HG03159 (cell line): ENCODE results near the gene PGS1.

Experiments
- ATAC-seq: cut with Tn5 transposase; IDR thresholded peaks from one replicate; pipeline ENCODE4 v1.9.1; 2021; ENCODE audit warnings: mild to moderate bottlenecking, moderate library complexity; ENCODE audit not compliant: unreplicated experiment

The PGS1 gene

GRCh38 chr17:78422872-78423588, 44.6 kb downstream of the PGS1 start:
- no peak for ATAC-seq

- no peak for ATAC-seq
Measured at GRCh38 chr17:78423961-78424675, 45.7 kb downstream of the PGS1 start.

GRCh38 chr17:78425429-78425828, 47.0 kb downstream of the PGS1 start:
- ATAC-seq = no peak

DNA sequence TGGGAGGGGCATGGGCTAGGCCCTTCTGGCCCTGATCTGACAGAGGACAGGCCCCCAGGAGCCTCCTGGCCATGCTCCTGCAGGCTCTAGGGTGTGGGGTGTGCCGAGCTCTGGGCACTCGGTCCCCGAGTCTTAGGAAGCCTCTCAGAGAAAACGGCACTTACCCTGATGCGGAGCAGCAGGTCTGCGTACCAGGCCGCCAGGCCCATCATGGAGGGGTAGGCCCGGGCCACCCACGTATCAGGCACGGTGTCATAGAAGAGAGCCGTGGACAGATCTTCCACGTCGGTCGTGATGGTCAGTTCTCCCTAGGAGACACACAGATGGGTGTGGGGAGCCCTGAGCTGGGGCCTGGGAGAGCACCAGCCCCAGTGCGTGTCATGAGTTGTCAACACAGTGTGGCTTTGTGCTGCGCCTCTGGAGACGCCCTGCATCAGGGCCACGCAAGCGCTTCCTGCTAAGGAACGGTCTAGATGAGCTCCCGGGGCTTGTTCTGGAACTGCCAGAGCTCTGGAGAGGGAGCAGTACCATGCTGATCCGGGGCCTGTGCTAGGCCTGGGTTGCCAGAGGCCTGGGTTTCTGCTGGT, 47.9 kb downstream of the PGS1 start:
- ATAC-seq = no peak

- no peak for ATAC-seq
Measured at GRCh38 chr17:78427140-78427539, 48.7 kb downstream of the PGS1 start.

- ATAC-seq = no peak
Measured at GRCh38 chr17:78428025-78428575, 49.7 kb downstream of the PGS1 start.

DNA sequence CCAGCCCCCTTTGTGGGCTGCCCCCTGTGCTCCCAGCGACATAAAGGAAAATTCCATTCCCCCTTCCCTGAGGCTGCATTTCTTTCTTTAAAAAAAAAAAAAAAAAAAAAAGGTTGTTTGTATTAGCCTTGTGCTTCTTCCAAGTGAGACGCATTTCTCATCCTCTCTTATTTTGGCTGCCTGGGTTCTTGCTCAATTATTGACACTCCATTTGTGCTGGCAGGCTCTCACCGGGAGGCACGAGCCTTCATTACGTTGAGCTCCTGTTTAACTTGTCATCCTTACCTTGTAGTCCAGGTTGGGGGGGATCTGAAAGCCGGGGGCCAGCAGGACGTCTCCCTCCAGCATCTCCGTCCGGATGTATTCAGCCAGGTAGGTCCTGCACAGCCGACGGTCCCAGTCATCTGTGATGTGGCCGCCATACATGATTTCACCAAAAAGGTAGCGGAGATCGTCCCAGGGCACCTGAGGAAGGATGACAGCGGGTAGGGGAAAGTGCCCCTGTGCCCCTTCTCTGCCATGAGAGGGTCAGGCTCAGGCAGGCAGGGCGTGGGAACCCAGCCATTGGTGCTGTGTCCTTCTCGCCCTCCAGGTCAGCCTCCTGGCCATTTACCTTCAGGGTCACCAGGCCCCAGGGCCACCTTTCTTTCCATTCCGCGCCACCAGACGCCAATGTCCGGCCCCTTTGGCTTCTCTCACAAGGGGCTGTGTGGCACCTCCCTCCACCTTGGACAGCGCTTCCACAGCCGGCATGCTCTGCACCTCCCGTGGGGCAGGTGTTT, 50.6 kb downstream of the PGS1 start:
- no peak for ATAC-seq

DNA sequence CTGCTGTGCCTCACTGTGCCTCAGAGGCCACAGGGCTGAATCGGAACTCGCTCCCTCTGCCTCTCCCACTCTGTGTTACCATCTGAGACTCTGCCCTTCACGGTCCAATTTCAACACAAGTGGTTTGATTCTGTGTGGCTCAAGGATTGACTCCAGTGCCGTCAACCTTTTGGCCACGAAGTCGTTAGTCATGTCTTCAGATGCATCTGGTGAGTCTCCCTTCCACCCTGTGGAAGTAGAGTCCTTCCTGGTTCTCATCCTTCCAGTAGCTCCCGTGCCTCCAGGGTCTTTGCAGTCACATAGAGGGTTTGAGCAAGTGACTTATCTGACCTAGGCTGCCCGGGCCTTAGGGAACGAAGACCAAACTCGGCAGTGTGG, 51.2 kb downstream of the PGS1 start:
- ATAC-seq = no peak

DNA sequence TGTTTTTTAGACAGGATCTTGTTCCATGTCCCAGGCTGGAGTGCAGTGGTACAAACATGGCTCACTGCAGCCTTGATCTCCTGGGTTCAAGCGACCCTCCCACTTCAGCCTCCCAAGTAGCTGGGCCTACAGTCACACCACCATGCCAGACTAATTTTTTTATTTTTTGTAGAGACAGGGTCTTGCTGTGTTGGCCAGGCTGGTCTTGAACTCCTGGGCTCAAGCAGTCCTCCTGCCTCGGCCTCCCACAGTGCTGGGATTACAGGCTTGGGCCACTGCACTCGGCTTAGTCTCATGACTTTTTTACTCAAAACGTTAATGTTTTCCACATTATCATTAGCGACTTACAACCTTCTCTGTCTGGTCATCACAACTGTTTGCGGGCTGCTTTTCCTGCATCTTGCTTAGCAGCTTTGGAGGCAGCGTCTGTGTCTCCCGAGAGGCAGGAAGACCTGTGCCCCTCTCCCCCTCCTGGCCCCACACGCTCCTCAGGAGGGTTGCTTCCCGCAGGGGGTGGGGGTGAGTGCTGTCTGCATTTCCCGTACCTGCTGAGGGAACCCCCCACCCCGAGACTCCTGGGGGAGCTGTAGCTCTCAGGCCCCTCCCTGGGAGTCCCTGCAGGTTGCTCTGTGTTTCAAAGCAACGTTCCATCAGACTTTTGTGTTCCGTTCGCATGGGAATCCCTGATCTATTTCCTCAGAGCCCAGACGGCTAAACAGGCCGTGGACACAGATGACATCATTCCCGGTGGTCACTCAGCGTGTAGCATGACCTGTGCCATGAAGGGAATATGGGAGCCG, 52.6 kb downstream of the PGS1 start:
- no peak for ATAC-seq

- ATAC-seq = no peak
Measured at GRCh38 chr17:78431692-78431958, 53.2 kb downstream of the PGS1 start.

DNA sequence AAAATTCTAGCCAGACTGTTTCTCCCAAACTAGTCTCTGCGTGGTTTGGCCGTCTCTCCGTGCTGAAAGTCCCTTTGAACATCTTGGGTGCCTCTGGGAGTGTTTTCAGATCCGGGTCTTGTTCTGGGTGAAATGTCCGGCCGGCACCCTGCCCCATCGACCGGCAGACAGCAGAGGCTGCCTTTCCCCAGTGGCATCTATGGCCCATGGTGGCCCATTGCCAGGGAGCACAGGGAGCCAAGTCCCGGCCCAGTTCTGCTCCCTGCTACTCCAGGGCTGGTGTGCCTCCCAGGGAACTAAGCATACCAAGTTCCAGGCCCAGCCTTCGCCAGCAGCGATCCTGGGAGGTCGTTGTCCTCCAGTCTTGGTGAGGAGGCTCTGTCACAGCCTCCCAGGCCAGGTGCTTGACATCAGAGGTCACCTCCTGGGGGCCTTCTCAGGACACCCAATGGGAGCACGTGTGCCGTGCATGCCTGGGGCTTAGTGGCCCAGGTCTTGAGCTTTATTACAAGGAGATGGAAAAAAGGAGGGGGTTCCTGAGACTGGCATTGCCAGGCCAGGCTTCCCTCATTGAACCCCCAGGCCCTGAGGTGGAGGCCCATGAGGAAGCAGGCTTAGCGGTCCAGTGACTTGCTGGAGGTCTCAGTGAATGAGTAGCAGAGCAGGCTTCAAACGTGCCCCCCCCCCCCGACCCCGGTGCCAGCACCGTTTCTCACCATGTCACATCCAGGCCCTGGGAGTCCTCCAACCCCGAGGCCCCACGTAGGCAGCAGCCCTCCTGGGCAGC, 54.0 kb downstream of the PGS1 start:
- no peak for ATAC-seq

DNA sequence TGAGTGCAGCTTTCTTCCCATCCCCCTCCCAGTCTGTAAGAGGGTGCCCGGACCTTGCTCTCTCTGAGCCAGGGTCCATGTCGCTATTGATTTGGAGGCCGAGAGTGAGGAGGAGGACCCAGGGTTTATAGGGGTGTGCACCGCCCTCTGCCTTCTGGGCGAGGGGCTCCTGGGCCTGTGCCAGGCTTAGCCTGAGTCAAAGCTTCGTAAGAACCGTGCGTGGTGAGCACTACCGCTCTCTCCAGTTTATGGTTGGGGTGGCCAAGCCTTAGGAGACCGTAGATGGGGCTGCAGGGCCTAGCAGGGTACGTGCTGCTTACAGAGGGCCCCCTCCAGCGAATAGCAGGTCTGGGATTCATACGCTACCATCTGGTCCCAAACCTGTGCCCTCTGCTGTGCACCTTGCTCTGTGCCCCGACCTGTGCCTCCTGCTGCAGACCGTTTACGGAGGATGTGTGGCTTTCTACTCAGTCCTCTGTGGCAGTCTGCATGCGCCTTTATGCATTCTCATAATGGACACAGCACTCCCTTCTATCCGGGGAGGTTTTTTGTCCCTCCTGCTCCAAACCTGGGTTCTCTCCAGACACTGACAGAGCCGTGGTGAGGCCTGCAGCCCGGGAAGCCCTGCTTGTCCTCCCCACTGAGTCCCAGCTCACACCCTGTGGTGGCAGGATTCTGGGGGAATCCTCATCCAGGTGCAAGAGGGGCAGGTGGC, 54.7 kb downstream of the PGS1 start:
- ATAC-seq = no peak

GRCh38 chr17:78433780-78434335, 55.4 kb downstream of the PGS1 start:
- no peak for ATAC-seq

GRCh38 chr17:78434455-78435329, 56.2 kb downstream of the PGS1 start:
- no peak for ATAC-seq

DNA sequence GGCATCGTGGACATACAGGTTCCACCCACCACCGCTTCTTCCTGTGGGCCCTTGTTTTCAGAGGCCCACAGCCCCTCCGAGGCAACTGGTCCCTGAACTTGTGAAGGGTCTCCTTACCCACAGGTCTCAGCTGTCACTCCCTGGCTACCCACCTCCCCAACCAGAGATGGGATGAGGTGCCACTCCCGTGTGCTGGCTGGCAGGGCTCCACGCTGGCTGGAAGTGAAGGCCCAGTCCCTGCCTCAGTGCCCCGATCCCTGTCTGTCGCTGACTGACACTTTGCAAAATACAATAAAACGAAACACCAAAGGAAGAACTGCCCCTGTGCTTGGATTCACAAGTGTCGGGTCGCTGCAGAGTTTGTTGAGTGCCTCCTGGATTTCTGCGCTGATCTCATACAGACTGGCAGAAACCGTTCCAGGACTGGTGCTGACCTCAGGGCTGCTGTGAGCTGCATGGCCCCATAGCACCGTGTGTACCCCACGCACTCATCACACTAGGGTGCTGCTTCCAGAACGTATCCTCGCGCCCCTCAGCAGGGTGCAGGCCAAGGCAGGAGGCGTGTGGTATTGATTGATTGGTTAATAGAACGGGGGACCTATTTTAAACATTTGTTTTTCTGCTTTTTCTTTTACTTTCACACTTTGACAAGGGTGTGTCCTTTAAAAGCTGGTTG, 57.0 kb downstream of the PGS1 start:
- no peak for ATAC-seq

DNA sequence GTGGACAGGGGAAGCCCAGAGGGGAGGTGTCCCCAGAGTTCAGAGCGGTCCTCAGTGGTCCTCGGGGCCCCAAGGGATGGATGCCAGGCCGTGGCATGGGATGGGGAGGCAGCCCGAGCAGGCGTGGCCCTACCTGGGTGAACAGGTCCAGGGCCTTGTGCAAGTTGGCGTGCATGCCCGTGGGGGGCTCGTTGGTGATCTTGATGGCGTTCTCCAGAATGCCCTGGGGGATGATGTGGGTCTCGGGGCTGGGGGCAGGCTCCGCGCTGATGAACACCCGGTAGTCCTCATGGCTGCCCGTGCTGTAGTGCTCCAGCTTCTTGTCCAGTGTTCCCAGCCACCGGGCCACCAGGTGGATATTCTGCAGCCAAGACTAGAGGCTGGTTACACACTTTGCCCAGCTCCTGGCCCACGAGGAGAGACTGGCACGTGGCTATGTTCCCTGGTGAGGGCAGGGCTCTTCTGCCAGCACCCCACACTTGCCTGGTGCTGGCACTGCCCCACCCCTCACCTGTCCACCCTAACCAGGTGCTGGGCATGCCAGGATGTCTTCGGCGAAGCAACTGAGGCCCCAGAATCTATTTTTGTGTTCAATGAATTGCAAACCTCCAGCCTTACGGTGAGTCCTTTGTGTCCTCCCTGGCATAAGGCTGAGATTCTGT, 59.2 kb downstream of the PGS1 start:
- no peak for ATAC-seq

DNA sequence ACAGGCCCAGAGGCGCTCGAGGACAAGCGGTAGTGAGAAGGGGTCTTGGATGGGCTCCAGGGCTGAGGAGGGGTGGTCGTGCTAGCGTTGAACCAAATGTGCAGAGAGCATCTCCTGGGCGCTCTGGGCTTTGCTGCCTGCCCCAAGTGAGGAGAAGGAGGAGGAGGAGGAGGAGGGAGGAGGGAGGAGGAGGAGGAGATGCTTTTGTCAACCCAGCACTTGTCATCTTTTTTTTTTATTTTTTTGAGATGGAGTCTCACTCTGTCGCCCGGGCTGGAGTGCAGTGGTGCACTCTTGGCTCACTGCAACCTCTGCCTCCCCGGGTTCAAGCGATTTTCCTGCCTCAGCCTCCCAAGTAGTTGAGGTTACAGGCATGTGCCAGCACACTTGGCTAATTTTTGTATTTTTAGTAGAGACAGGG, 59.8 kb downstream of the PGS1 start:
- ATAC-seq = no peak
